HG03108 (cell line): ENCODE data around the gene UBE2I.

Experiments used
- ATAC-seq: cut with Tn5 transposase; IDR thresholded peaks from one replicate; pipeline ENCODE4 v1.9.1; 2021; ENCODE audit warnings: moderate library complexity; ENCODE audit not compliant: unreplicated experiment

UBE2I gene

DNA sequence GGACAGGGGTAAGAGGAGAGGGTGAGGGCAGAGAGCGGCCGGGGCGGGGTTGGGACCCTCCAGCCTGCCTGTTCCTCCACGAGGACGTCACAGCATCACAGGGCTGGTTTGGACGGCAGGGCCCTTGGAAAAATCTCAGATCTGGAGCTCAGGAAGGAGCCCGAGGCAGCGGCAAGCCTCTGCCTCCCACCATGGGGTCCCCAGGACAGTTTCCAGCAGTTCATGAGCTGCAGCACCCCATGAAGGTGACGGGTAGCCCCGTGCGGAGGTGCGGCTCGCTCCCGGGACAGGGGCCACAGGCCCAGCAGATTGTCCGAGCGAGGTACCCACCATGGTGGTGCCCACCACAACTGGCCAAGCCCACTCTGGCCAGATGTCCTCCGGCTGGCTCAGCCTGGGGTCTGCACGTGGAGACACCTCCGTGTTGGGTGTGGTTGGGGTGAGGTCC is 32.3 kb upstream of the UBE2I start:
- ATAC-seq, result no peak

DNA sequence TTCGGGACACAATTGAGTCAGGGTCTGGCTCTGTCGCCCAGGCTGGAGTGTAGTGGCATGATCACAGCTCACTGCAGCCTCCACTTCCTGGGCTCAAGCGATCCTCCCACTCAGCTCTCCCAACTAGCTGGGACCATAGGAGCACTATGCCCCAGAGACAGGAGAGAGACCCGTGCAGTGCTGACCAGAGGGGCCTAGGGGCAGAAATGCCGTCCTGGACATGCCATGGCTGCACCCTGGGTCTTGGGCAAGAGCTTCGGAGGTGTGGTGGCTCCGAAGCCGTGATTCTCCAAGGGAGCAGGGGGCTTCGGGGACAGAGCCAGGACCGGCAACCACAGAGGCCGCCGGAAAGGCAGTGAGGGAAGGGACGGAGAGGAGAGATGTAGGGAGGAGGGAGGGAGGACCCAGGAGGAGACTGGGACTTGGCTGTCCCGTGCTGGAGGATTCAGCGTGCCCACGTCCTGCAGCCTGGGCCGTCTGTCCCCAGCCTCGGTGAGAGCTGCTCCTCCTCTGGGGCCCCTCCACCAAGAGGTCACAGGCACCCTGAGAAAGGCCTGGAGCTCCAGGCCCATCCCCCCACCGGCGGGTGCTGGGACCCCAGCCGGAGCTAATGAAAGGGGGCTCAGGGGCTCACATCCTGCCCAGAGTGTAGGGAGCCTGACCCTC is 31.7 kb upstream of the UBE2I start:
- ATAC-seq, result no peak

- no peak for ATAC-seq
These were observed 31.0 kb upstream of the UBE2I start for GRCh38 chr16:1278477-1278876.

DNA sequence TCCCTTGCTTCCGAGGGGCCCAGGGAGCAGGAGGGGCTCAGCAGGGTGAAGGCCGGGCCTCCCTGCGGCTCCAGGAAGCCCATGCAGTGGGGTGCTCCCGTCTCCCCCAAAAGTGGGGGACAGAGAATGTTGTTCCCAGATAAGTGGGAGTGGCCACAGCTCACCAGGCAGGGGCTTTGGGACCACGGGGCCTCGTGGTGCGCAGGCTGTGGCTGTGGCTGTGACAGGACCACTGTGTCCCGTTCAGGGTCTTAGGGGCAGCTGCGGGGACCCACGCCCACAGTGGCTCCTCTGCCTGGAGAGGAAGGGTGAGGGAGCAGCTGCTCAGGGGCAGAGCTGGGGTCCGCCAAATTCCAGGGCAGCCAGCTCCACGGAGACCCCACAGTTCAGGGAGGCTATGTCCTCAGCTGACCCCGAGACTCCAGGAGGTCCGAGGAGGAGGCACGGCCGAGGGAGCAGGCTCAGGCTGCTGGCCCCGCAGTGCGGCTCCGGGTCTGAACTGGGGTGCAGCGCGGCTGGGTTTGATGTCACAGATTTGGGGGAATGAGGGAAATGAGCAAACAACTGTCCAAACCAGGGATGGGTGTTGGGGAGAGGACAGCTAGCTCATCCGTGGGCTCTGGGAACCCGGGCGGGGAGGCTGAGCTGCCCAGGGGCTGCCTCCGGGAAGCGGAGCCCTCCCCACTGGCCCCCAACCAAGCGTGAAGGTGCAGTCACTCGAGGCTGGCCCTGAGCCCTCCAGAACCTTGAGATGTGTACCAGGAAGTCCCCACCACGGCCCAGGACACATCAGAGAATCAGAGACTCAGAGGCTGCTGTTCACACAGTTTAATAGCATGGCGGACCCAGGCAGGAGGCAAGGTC is 30.1 kb upstream of the UBE2I start:
- no peak for ATAC-seq

DNA sequence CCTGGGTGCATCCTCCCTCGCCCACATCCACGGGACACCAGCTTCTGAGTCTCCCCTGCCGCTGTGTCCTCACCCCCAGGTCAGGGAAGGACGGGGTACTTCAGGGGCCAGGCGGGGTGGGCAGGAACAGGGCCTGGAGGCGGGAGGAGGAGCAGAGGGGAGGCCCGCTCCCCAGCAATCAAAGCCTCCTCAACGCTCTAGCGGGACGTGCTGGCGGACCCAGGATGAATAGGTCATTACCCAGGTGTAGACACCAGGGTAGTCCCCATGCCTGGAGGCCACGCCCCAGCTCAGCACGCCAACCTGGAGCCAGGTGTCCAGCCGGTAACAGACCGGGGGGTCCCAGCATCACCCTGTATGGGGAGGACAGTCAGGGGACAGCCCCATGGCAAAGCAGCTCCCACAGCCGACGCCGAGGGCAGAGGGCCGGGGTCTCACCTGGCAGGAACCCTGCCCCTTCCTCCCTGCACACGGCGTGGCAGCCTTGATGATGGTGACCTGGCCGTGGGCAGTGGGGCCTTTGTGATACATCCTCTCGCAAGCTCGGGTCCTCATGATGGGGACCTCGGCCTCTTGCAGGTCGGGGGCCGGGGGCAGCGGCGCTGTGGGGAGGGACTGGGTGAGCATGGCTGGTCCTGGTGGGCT is 29.4 kb upstream of the UBE2I start:
- no peak for ATAC-seq

- no peak for ATAC-seq
These were observed 28.7 kb upstream of the UBE2I start for GRCh38 chr16:1280783-1281182.

DNA sequence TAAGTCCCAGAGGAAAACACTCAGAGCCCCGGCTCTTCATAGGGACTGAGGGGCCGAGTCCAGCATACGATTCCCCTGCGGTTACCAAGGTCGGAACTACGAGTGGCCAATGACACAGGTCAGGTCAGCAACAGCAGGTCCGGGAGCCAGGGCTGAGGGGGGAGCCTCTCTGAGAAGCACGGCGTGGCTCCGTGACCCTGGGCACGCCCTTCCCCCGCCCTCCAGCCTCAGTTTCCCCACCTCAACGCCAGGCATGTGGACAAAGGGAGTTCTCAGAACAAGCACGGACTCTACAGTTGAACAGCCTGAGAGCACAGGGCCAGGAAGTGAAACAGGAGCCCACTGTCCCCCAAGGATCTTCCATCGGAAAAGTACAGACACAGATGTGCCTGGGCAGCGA is 27.9 kb upstream of the UBE2I start:
- ATAC-seq, result no peak

GRCh38 chr16:1282324-1282973 is 27.0 kb upstream of the UBE2I start:
- ATAC-seq, result no peak

DNA sequence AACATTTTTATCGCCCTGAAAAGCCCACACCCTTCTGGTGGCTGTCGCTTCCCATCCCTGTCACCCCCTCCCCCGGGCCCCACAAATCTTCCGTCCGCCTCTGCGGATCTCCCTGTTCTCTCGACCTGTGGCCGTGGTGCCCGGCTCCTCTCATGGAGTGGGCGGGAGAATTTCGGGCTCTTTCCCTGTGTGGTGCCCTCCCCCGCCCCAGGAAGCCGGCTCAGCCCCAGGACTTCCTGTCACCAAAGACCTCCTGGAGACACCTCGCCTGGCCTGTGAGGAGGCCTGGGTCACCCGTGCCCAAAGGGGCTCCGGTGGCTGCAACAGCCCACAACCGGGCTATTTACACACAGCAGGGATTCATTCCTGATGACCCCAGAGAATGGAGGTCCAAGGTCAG is 26.1 kb upstream of the UBE2I start:
- ATAC-seq, result no peak

GRCh38 chr16:1283996-1284616 is 25.3 kb upstream of the UBE2I start:
- no peak for ATAC-seq

DNA sequence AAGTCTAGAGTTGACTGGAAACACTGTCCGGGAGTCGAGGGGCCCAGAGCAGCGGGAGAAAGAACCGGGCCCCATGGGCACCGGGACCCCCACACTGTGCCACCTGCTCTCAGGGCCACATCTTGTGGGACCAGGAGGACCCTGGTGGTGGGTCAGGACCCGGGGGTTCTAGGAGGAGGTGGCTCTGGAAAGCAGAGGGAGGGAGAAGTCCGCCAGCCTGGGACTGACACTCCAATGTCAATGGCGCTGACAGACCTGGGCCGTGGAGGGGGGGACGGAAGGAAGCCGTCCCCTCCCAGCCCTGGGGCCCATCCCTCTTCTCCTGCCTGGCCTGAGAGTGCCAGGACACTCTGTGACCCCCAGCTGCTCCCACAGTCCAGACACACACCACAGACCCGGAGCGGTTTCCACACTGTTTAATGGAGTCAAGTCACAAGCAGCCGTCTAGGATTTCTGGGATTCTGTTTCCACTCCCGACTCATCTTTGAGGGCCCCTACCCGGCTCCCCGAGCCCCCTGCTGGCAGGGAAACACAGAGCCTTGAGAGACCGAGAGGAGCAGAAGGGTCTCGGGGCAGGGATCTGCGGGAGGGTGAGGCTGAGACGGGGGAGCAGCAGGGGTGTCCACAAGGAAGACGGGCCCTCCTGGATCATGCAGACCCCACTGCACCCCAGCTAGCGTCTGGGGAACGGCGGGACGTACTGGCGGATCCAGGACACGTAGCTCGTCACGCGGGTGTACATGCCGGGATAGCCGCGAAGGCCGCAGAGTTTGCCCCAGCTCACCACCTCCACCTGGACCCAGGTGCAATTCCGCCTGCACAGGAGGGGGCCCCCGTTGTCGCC is 23.5 kb upstream of the UBE2I start:
- ATAC-seq, result no peak

DNA sequence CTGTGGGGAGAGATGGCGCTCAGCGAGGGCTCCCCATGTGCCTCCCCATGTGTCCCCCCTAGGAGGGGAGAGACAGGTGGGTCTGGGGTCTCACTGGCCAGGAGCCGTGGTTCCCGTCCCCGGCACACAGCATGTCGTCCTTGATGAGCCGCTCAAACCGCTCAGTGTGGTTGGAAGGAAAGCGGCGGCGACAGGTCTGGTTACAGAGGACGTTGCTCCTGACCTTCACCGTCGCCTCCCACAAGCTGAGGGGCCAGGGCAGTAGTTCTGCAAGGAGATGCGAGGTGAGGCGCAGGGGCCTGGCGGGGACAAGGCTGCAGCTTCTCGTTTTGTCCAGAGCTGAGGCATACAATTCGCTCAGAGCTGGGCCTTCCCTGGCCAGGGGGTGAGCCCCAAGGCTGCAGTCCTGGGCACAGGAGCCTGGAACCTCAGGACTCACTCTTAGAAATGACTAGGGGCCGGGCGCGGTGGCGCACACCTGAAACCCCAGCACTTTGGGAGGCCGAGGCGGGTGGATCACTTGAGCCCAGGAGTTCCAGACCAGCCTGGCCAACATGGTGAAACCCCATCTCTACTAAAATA is 22.8 kb upstream of the UBE2I start:
- no peak for ATAC-seq

DNA sequence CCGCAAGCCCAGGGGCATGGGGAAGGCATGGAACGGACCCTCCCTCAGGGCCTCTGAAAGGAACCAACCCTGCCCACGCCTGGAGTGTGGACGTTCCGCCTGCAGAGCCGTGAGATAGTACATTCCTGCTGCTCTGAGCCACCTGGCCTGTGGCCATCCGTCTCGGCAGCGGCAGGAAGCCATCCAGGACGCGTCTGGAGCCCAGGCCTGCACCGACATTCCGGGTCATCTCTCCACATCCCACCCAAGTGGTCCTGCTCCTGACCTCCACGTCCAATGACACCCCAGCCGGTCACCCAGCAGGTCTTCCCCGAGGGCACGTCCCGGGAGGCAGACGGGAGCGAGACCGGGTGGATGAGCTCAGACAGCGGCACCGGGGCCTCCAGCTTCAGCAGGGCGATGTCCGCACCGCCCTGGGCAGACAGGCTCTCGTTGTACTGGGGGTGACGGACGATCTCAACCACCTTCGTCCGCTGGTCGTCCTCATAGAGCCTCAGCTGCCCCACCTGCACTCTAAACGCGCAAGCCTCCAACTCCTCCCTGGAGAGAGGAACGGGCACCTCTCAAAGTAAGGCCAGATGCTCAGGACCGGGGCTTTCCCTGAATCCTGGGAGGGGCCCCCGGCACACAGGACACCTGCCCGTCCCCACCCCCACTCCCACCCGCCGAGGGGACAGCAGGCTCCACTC is 21.3 kb upstream of the UBE2I start:
- no peak for ATAC-seq

GRCh38 chr16:1288813-1289476 is 20.5 kb upstream of the UBE2I start:
- no peak for ATAC-seq

DNA sequence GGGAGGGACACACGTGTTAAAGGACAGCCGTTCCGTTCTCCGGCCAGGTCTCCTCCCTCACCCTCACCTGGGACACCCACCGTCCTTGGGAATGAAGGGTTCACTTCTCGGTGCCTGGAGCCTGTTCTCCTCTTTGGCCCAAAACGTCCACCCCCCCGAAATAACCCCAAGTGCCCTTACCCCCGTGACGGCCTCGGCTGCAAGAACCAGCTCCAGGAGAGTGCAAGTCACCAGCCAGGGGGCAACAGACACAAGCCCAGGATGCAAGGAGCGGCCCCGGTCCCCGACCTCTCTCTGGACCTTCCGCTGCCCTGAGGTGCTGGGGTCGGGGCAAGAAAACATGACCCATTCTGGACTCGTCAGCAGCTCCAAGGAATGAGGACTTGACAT is 20.0 kb upstream of the UBE2I start:
- no peak for ATAC-seq

DNA sequence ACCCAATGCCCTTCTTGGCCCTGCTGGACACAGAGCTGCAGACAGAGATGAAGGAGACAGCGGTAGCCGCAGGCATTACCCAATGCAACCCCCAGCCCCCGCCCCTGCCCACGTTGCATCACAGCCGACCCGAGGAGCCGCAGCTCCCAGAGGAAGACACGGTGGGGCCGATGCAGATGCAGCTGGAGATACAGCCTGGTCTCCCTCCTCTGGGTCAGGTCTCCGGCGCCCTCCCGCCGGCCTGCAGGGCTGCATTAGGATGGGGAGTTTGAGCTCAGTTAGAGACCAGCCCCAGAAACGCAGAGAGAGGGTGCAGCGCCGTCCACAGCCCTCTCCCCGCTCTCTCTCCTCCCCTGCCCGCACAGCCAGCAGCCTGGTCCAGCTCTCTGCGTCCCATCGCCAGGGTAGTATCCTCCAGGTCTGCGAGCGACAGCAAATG is 19.4 kb upstream of the UBE2I start:
- ATAC-seq, result no peak

DNA sequence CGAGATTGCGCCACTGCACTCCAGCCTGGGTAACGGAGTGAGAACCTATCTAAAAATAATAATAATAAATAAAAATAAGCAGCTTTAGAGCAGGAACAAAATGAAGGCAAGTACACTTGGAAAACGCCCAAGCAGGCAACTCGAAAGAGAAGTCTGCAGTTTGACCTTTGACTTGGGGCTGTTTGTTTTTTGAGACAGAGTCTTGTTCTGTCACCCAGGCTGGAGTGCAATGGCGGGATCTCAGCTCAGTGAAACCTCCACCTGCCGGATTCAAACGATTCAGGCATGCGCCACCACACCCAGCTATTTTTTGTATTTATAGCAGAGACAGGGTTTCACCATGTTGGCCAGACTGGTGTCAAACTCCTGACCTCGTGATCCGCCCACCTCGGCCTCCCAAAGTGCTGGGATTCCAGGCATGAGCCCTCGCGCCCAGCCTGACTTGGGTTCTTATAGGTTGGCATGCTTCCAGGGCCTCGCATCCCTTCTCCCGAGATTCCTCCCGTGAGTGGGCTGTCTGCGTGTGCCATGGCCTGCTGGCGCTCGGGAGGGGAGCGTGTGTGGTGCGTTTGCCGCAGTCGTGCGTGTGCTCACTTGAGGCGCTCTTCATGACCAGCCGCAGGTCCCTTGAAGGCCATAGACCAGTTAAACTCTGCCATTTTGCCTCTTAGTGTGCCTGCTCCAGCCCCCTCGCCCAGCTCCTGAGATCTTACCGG is 18.4 kb upstream of the UBE2I start:
- ATAC-seq, result no peak

DNA sequence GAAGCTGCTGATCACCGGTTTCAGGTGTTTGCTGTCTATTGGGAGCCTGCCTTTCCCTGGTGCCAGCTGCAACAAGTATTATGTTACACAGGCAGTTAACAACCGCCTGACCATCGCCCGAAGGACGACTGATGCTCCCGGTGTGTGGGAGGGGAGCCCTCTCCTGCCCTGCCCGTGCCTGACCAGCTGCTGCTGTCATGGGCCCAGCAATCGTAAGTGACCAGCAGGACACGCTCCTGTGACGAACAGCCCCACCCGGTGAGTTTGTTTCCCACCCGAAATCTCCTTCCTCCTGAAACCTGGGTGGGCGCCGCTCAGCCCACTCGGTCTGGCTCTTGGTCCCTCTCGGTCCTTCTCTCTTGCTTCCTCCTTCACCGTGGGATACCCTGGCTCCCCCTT is 17.9 kb upstream of the UBE2I start:
- no peak for ATAC-seq
